NB4 (cell line): Measurements from ENCODE around the gene NTN4.

ENCODE experiments used
- CTCF ChIP-seq: IDR thresholded peaks from one replicate; pipeline ENCODE4 v1.5.1; 2012; ENCODE audit warnings: low read depth, low read length
- MAX ChIP-seq: IDR thresholded peaks from 2 replicates; pipeline ENCODE4 v1.6.1; 2011; ENCODE audit warnings: low read depth, low read length
- POLR2A ChIP-seq: IDR thresholded peaks from 2 replicates; pipeline ENCODE4 v1.6.1; 2011; ENCODE audit warnings: mild to moderate bottlenecking; ENCODE audit not compliant: insufficient read length; ENCODE audit errors: extremely low read depth

GRCh38 chr12:95671265-95671664, 119.3 kb downstream of the NTN4 start:
- TF ChIP-seq CTCF (no peak), MAX (no peak), POLR2A (no peak)
